NCI-H510A (cell line): ENCODE results near the gene ITPRID1.
A peak's percentile ranks its signal among the peaks of the same experiment; 100 is the strongest.

Experiments used
- DNase-seq: peaks from one replicate; lab custom pipeline; 2025; lab: John Stamatoyannopoulos, UW

The ITPRID1 gene

GRCh38 chr7:31633894-31634494 lies 120.1 kb downstream of the ITPRID1 start:
- peak; percentile 9 for DNase-seq

DNA sequence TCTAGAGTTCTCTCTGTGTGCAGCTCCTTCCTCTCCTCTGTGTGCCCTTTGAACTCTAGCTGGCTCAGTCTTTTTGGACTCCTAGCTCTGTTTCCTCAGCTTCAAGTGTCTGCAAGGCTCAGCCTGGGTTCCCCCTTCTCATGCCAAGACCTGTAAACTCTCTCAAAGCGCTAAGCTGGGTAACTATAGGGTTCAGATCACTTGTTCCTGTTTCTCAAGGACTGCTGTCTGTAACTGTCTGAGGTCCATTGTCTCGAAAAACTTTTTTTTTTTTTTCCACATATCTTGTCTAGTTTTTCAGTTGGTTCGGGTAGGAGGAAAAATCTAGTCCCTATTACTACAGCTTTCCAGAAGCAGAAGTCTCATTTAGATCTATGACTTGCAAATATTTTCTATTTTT lies 126.5 kb downstream of the ITPRID1 start:
- no peak for DNase-seq

GRCh38 chr7:31642681-31643115 lies 128.8 kb downstream of the ITPRID1 start:
- no peak for DNase-seq

GRCh38 chr7:31646942-31647341 lies 133.1 kb downstream of the ITPRID1 start:
- DNase-seq, result no peak

- DNase-seq, result no peak
These were observed 133.6 kb downstream of the ITPRID1 start for GRCh38 chr7:31647511-31647910.

GRCh38 chr7:31648288-31648687 lies 134.4 kb downstream of the ITPRID1 start:
- no peak for DNase-seq

GRCh38 chr7:31648880-31649279 lies 135.0 kb downstream of the ITPRID1 start:
- DNase-seq, result no peak

DNA sequence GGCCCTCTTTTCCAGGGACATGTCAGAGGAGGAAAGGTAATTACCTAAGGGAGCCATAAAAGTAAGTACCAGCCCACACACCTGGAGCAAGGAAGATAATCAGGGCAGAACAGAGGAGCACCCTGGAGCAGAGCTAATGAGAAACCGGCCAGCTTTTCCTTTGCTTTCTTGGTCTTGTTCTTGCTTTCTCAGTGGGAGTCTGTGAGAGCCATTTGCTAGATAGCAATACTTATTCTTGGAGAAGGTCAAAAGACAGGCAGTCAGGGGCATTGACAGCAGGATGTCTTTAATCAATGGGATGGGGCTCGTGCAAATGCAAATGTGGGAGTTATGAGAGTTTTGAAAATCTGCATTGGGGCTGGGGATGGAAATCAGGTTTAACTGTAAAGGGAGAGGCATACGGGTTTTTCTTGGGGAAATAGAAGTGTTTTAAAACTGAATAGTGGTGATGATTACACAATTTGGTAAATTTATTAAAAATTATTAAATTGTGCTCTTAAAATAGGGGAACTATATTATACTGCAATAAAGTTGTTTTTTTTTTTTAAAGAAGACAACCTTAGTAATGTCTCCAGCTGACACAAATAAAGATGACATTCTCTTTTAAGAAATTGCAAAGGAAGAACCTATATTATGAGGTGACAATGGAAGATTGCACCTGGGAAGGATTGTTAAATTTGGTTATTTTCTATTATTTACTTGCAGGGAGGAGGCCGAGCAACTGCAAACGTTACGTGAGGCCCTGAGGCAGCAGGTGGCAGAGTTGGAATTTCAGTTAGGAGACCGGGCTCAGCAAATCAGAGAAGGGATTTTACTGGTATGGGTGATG lies 137.6 kb downstream of the ITPRID1 start:
- no peak for DNase-seq

DNA sequence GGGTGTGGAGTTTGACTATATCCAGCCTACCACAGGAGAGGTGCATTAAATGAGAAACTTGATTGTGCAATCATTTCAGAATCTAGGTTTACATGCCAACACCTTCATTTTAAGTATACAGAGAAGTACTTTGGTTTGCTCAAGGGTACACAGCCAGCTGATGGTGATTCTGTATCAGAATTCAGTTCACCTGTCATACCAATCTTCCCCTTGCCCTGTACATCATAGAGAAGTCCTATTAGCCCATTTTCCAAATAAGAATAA lies 138.1 kb downstream of the ITPRID1 start:
- DNase-seq, result no peak

GRCh38 chr7:31663072-31663471 lies 149.2 kb downstream of the ITPRID1 start:
- no peak for DNase-seq

GRCh38 chr7:31664890-31665289 lies 151.0 kb downstream of the ITPRID1 start:
- DNase-seq, result no peak

DNA sequence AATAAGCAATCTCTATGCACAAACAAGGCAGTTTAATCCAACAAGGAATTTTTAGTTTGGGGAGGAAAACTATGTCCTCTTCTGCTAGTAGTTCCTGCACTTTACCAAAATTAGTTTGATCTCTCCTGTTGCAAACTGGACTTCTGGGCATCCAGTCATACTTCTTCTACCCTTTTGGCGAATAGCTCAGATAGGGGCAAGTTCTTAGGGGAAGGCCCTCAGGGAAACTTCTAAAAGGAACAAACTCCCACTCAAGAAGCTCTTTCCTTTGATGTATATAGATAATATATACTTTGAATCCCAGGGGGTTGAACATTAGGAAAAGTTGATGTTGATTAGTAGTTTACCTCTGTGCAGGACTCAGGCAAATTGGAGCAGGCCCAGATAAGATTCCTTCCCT lies 151.7 kb downstream of the ITPRID1 start:
- no peak for DNase-seq

GRCh38 chr7:31669461-31669860 lies 155.6 kb downstream of the ITPRID1 start:
- DNase-seq, result no peak

- no peak for DNase-seq
These were observed 165.8 kb downstream of the ITPRID1 start for GRCh38 chr7:31679574-31680305.

DNA sequence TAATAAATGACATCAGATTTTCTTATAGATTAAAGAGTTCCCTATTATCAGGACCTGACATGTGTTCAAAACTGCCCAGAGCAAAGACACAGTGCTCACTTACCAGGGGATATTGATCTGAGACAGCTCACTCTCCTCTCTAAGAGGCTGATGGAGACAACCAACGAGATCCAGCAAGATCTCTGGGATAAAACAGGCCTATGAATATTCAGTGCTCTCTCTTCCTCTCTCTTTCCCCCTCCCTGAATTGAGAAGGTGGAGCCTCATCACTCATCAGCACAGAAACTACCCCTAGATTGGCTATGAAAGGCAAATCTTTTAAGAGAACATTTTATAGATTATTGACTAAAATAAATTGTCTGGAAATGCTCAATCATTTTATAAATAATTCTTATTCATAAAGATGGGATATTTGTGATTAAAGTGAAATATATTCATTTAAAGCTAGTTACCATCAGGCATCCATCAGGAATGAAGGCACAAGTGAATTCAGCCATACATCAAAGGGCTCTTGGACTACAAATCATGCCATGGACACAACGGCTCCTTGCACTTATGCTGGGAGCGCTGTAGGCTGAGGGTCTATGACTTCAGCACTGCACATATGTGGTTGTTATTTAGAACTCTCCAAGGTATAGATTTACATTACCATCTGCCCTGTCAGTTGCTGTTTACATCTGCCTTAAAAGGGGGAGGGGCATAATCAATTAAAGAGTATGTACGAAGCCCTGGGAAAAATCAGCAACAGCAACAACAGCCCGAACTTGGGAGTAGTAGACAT lies 169.7 kb downstream of the ITPRID1 start:
- DNase-seq, result no peak

DNA sequence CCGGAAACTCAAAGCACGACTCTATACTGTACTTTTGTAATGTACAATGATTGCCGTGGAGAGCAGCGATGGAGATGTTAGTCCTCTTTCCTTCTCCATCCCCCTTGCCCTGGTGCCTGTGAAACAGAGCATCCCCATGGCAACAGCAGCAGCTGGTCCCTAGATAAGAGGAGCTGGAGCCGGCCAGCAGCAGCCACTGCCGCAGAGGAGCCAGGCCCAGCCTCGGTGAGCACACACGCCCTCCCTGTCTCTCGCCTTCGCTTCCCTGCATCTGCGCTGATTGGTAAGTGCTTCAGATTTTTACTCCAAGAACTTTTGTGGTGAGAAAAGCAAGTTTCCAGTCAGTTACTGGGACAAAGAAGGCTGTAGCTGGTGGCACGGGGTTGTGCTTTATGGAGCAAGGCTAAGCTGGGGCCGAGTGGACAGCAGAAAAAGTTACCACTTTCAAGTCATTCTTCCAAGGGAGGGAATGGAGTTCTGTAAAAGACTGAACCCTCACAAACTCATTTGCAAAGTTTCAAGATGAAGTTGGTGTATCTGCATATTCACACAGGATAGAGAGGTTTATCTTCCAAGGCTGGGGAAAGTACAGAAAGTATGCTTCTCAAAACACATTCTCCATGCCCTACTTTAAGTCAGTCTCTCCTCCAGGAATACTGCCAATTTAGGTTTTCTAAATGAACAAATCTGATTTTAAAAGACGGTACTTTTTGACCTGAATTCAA lies 173.3 kb downstream of the ITPRID1 start, which contains the start of gene PPP1R17:
Gene PPP1R17 (plus strand): TSS at position 192 of the 725 bp plus-strand sequence. CDS start 5,227 bp downstream, outside the sequence.
- no peak for DNase-seq

GRCh38 chr7:31688372-31688771 lies 174.5 kb downstream of the ITPRID1 start:
- no peak for DNase-seq

- no peak for DNase-seq
These were observed 175.1 kb downstream of the ITPRID1 start for GRCh38 chr7:31688996-31689395.

DNA sequence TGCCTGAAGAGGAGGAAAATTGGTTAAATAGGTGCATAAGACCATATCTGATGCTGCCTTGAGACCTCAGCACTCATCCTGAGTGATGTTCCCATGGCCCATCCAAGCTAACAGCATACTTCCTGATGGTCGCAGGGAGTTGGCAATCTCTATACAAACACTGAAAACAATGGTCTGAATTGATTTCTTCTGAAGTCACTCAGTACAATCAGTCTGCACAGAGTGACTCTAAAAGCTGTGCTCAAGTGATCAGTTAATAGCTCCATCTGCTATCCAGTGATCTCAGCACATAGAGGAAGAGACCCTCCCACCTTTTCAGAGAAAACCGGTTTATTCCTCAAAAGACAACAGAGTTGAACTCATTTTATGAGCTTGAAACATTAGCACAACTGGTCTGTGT lies 177.0 kb downstream of the ITPRID1 start:
- no peak for DNase-seq

DNA sequence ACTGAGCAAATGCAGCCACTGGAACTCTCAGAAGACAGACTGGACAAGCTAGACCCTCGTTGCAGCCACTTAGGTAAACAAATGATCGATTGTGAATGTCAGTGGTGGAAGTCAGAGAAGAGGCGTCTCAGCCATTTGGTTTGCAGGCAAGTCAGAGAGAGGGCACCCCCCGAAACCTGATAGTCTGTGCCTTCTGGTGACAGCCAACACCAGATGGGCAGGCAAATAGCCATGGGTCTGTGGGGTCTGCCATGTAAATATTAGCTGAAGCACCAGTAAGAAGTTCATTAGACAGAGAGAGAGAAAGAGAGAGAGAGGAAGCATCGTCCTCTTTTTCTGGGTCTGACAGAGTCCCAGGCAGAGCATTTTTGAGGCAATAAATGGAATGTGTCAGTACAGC lies 178.6 kb downstream of the ITPRID1 start:
- DNase-seq, result no peak

DNA sequence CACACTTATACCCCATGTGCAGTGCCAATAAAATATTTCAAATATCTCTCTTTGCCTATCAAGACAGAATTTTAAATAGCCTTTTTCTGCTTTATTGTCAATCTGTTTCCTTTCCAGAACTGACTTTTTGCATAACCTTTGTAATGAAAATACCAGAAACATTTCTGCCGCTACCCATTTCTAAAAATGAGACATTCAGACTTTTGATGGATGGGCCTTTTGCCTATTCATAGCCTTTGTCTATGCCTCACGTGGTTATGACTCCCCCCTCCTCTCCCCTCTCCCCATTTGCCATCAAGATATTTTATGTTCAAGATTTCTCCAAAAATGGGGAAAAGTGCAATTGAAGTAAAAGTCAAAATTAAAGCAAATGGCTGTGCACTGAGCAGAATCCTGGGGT lies 179.0 kb downstream of the ITPRID1 start:
- no peak for DNase-seq
